ENCODE results near the gene PDCD1LG2.

- TF ChIP-seq POLR2AphosphoS5 (IDR thresholded peaks at IDR 0.05) = peak; percentile 33 to 48
- TF ChIP-seq CTCF (IDR thresholded peaks at IDR 0.05) = peak in 2 of 3 experiments; percentile 6 to 10
Measured at GRCh38 chr9:5608298-5609225, 98.2 kb downstream of the PDCD1LG2 start.

All from esophagus muscularis mucosa (tissue), 3 donors.